Ramos (cell line): ENCODE measurements around the gene UROC1.

Source experiments
- in situ Hi-C: fragments of 300-500 bp; cut with MboI; formaldehyde crosslinking; loops from one replicate; pipeline ENCODE4 v1.14.3; 2022; ENCODE audit warnings: low sequenced_read_pairs; ENCODE audit not compliant: unreplicated experiment

Gene UROC1

GRCh38 chr3:126449621-126450051, 67.9 kb downstream of the UROC1 start:
- in situ Hi-C loops = no loop called here

GRCh38 chr3:126448893-126449180, 68.7 kb downstream of the UROC1 start:
- in situ Hi-C loops = no loop called here

- in situ Hi-C loops = no loop called here
These were observed 69.3 kb downstream of the UROC1 start for GRCh38 chr3:126448136-126448892.

- in situ Hi-C loops = no loop called here
These were observed 70.0 kb downstream of the UROC1 start for GRCh38 chr3:126447456-126448106.

GRCh38 chr3:126446791-126447190, 70.8 kb downstream of the UROC1 start:
- in situ Hi-C loops = no loop called here

GRCh38 chr3:126446301-126446700, 71.3 kb downstream of the UROC1 start:
- in situ Hi-C loops = no loop called here

GRCh38 chr3:126445506-126445905, 72.1 kb downstream of the UROC1 start:
- in situ Hi-C loops = no loop called here

- in situ Hi-C loops = no loop called here
These were observed 74.7 kb downstream of the UROC1 start for GRCh38 chr3:126442856-126443242.

- in situ Hi-C loops = no loop called here
These were observed 75.3 kb downstream of the UROC1 start for GRCh38 chr3:126442094-126442855.

- in situ Hi-C loops = no loop called here
These were observed 76.2 kb downstream of the UROC1 start for GRCh38 chr3:126441256-126441880.

GRCh38 chr3:126440709-126440995, 76.9 kb downstream of the UROC1 start:
- in situ Hi-C loops = no loop called here

- in situ Hi-C loops = no loop called here
These were observed 77.4 kb downstream of the UROC1 start for GRCh38 chr3:126439968-126440708.

- in situ Hi-C loops = no loop called here
These were observed 78.1 kb downstream of the UROC1 start for GRCh38 chr3:126439346-126439967.

GRCh38 chr3:126438746-126439145, 78.8 kb downstream of the UROC1 start:
- in situ Hi-C loops = no loop called here

- in situ Hi-C loops = no loop called here
These were observed 79.4 kb downstream of the UROC1 start for GRCh38 chr3:126438186-126438585.

- in situ Hi-C loops = no loop called here
These were observed 80.5 kb downstream of the UROC1 start for GRCh38 chr3:126436826-126437717.

- in situ Hi-C loops = no loop called here
These were observed 81.9 kb downstream of the UROC1 start for GRCh38 chr3:126435456-126436315.

GRCh38 chr3:126434931-126435411, 82.6 kb downstream of the UROC1 start:
- in situ Hi-C loops = no loop called here
